GM19351 (cell line): ENCODE data around the gene GPC5.

Experiments used
- ATAC-seq: cut with Tn5 transposase; IDR thresholded peaks from one replicate; pipeline ENCODE4 v1.9.1; 2021; ENCODE audit warnings: mild to moderate bottlenecking, moderate library complexity; ENCODE audit not compliant: unreplicated experiment

GPC5 gene

GRCh38 chr13:92101801-92102200 lies 703.4 kb downstream of the GPC5 start:
- no peak for ATAC-seq

- no peak for ATAC-seq
Observed at GRCh38 chr13:92103689-92104153, 705.3 kb downstream of the GPC5 start.

- ATAC-seq = no peak
Observed at GRCh38 chr13:92122186-92122853, 723.9 kb downstream of the GPC5 start.

- no peak for ATAC-seq
Observed at GRCh38 chr13:92126399-92126798, 728.0 kb downstream of the GPC5 start.

- ATAC-seq = no peak
Observed at GRCh38 chr13:92135509-92135908, 737.1 kb downstream of the GPC5 start.

- no peak for ATAC-seq
Observed at GRCh38 chr13:92136449-92137155, 738.2 kb downstream of the GPC5 start.

- ATAC-seq = no peak
Observed at GRCh38 chr13:92137520-92137919, 739.1 kb downstream of the GPC5 start.

GRCh38 chr13:92143766-92144165 lies 745.3 kb downstream of the GPC5 start:
- no peak for ATAC-seq

- ATAC-seq = no peak
Observed at GRCh38 chr13:92150606-92151005, 752.2 kb downstream of the GPC5 start.

- no peak for ATAC-seq
Observed at GRCh38 chr13:92158346-92158745, 759.9 kb downstream of the GPC5 start.

GRCh38 chr13:92164822-92165221 lies 766.4 kb downstream of the GPC5 start:
- ATAC-seq = no peak

GRCh38 chr13:92172191-92172590 lies 773.8 kb downstream of the GPC5 start:
- ATAC-seq = no peak

- ATAC-seq = no peak
Observed at GRCh38 chr13:92173254-92173653, 774.8 kb downstream of the GPC5 start.

- ATAC-seq = no peak
Observed at GRCh38 chr13:92175330-92175729, 776.9 kb downstream of the GPC5 start.

GRCh38 chr13:92177966-92178365 lies 779.5 kb downstream of the GPC5 start:
- ATAC-seq = no peak

GRCh38 chr13:92179223-92179622 lies 780.8 kb downstream of the GPC5 start:
- ATAC-seq = no peak

GRCh38 chr13:92187378-92187989 lies 789.1 kb downstream of the GPC5 start:
- peak; percentile 90 for ATAC-seq

- no peak for ATAC-seq
Observed at GRCh38 chr13:92188574-92188973, 790.2 kb downstream of the GPC5 start.

GRCh38 chr13:92196591-92197256 lies 798.3 kb downstream of the GPC5 start:
- no peak for ATAC-seq

GRCh38 chr13:92197669-92198068 lies 799.2 kb downstream of the GPC5 start:
- no peak for ATAC-seq

GRCh38 chr13:92218615-92219014 lies 820.2 kb downstream of the GPC5 start:
- no peak for ATAC-seq

- ATAC-seq = no peak
Observed at GRCh38 chr13:92221916-92222315, 823.5 kb downstream of the GPC5 start.
